ENCODE data around the gene IFT74.
"Not testable (repeated sequence)": the region's sequence is repeated elsewhere in the genome, so short reads cannot be mapped to it uniquely, and the experiment has no call there.

IFT74 gene

GRCh38 chr9:27085456-27085855 lies 129.2 kb downstream of the IFT74 start:
- DNase-seq, result no peak

GRCh38 chr9:27086818-27087680 lies 130.8 kb downstream of the IFT74 start:
- no peak for DNase-seq

- DNase-seq, result no peak
These were observed 132.8 kb downstream of the IFT74 start for GRCh38 chr9:27088981-27089380.

- DNase-seq, result no peak
These were observed 133.5 kb downstream of the IFT74 start for GRCh38 chr9:27089706-27090105.

GRCh38 chr9:27090231-27090630 lies 134.0 kb downstream of the IFT74 start:
- DNase-seq, result no peak

GRCh38 chr9:27090711-27091110 lies 134.5 kb downstream of the IFT74 start:
- no peak for DNase-seq

GRCh38 chr9:27092496-27092895 lies 136.3 kb downstream of the IFT74 start:
- not testable (repeated sequence) for DNase-seq

- DNase-seq, result not testable (repeated sequence)
These were observed 137.3 kb downstream of the IFT74 start for GRCh38 chr9:27093384-27094067.

GRCh38 chr9:27094640-27095298 lies 138.6 kb downstream of the IFT74 start:
- DNase-seq, result no peak

- no peak for DNase-seq
These were observed 151.0 kb downstream of the IFT74 start for GRCh38 chr9:27107241-27107640.

- no peak for DNase-seq
These were observed 152.8 kb downstream of the IFT74 start, which contains the start of gene TEK for GRCh38 chr9:27108981-27109541. TEK (plus strand) TSS chr9:27109225; CDS start chr9:27109591, 366 bp downstream.

- no peak for DNase-seq
These were observed 153.4 kb downstream of the IFT74 start for GRCh38 chr9:27109621-27110020.

GRCh38 chr9:27110181-27110580 lies 154.0 kb downstream of the IFT74 start:
- no peak for DNase-seq

GRCh38 chr9:27112235-27112634 lies 156.0 kb downstream of the IFT74 start:
- DNase-seq, result no peak
